ENCODE data around the gene PTK6.
A peak's percentile ranks its signal among the peaks of the same experiment; 100 is the strongest.

Gene PTK6

GRCh38 chr20:63543131-63543530, 6.0 kb upstream of the PTK6 start:
- no peak for DNase-seq (ENCODE audit: low read depth in 2 of 2)

GRCh38 chr20:63542696-63543095, 5.5 kb upstream of the PTK6 start:
- no peak for DNase-seq (ENCODE audit: low read depth in 2 of 2)

- DNase-seq (ENCODE audit: low read depth in 2 of 2), result no peak
Observed at GRCh38 chr20:63542031-63542559, 4.9 kb upstream of the PTK6 start.

GRCh38 chr20:63541371-63541770, 4.2 kb upstream of the PTK6 start:
- DNase-seq (ENCODE audit: low read depth in 2 of 2), result no peak

- DNase-seq (ENCODE audit: low read depth in 2 of 2), result no peak
Observed at GRCh38 chr20:63540417-63541186, 3.4 kb upstream of the PTK6 start.

- no peak for DNase-seq (ENCODE audit: low read depth in 2 of 2)
Observed at GRCh38 chr20:63539441-63540370, 2.5 kb upstream of the PTK6 start.

GRCh38 chr20:63539092-63539430, 1.9 kb upstream of the PTK6 start:
- DNase-seq (ENCODE audit: low read depth in 2 of 2), result no peak

- DNase-seq (ENCODE audit: low read depth in 2 of 2), result no peak
Observed at GRCh38 chr20:63538204-63539091, 1.3 kb upstream of the PTK6 start.

- peak; percentile 79 to 89 for DNase-seq (ENCODE audit: low read depth in 2 of 2)
Observed at GRCh38 chr20:63537525-63538203, 488 bp upstream of the PTK6 start.

GRCh38 chr20:63536241-63536977, 767 bp downstream of the PTK6 start:
- no peak for DNase-seq (ENCODE audit: low read depth in 2 of 2)

- no peak for DNase-seq (ENCODE audit: low read depth in 2 of 2)
Observed at GRCh38 chr20:63534831-63535651, 2.1 kb downstream of the PTK6 start.

GRCh38 chr20:63534427-63534830, 2.7 kb downstream of the PTK6 start:
- no peak for DNase-seq (ENCODE audit: low read depth in 2 of 2)

GRCh38 chr20:63533871-63534393, 3.2 kb downstream of the PTK6 start:
- DNase-seq (ENCODE audit: low read depth in 2 of 2), result no peak

- DNase-seq (ENCODE audit: low read depth in 2 of 2), result no peak
Observed at GRCh38 chr20:63533388-63533787, 3.8 kb downstream of the PTK6 start.

GRCh38 chr20:63532449-63532971, 4.7 kb downstream of the PTK6 start:
- no peak for DNase-seq (ENCODE audit: low read depth in 2 of 2)

GRCh38 chr20:63531686-63532448, 5.3 kb downstream of the PTK6 start:
- no peak for DNase-seq (ENCODE audit: low read depth in 2 of 2)

- DNase-seq (ENCODE audit: low read depth in 2 of 2), result no peak
Observed at GRCh38 chr20:63530788-63531160, 6.4 kb downstream of the PTK6 start.
